HCT116 (cell line): Measurements from ENCODE around the gene POC1A. TPM values are rescaled to one million over a fixed set of nuclear protein-coding genes. Genes with fewer than 3 reads are reported as not detected.
"Not testable (repeated sequence)": the region's sequence is repeated elsewhere in the genome, so short reads cannot be mapped to it uniquely, and the experiment has no call there.

Experiments used
- ATAC-seq: fragments of 200-7000 bp; cut with Tn5 transposase; 2 replicates; pipeline ENCODE4 v1.9.1; 2020; ENCODE audit warnings: mild to moderate bottlenecking, moderate library complexity
- BruUV-seq: library from RNA; stranded (reverse); fragments of 400-500 nt; replicated peaks from 2 replicates; lab custom pipeline; 2021; lab: Mats Ljungman, UMichigan
- CTCF ChIA-PET: fragments of 300-600 bp; sonication (Branson Sonifier 250); formaldehyde crosslinking; loops from one replicate; lab custom pipeline; 2021; ENCODE audit warnings: antibody characterized with exemption; lab: Charles Lee
- POLR2A ChIA-PET: fragments of 300-600, 350-600 bp; sonication (Branson Sonifier 250); formaldehyde crosslinking; loops from one replicate; lab custom pipeline; 2021; ENCODE audit warnings: antibody characterized with exemption; lab: Charles Lee
- RAD21 ChIA-PET, 2 experiments: fragments of 300-600 bp; sonication (Branson Sonifier 250); formaldehyde crosslinking; loops; one replicate each; lab custom pipeline; 2023; ENCODE audit warnings: low total read pairs in 2 of 2; ENCODE audit not compliant: uncharacterized antibody in 2 of 2, unreplicated experiment in 2 of 2, low non-redundant PET in 1 of 2; lab: Charles Lee
- DNase-seq: peaks from one replicate; pipeline ENCODE4 v3.0.0-alpha.2; 2010; ENCODE audit warnings: low read depth, low spot score
- H2AFZ ChIP-seq: fragments of 200-600 bp; shearing (Covaris generic), sonication (generic); 2 replicates; pipeline ENCODE4 v1.6.1; 2017; ENCODE audit warnings: low read depth, mixed run types, mixed read lengths, antibody characterized with exemption, low read length; ENCODE audit not compliant: poor library complexity, severe bottlenecking
- H3K27ac ChIP-seq: 2 replicates; pipeline ENCODE4 v1.5.1; 2012; ENCODE audit warnings: low read depth, low read length
- H3K27me3 ChIP-seq: fragments of 200-600 bp; sonication (generic); 2 replicates; pipeline ENCODE4 v1.6.1; 2016; ENCODE audit warnings: mixed run types, low read length, mixed read lengths; ENCODE audit not compliant: insufficient read depth
- H3K36me3 ChIP-seq, 2 experiments: fragments of 200-500 bp in 1 of 2; fragments of 200-600 bp in 1 of 2; sonication (Bioruptor generic) in 1 of 2; sonication (generic) in 1 of 2; 2 replicates each; pipeline versions ENCODE4 v1.5.1 to v1.6.1; 2014 to 2016; ENCODE audit warnings: low read length in 2 of 2, inconsistent platforms in 1 of 2, mixed read lengths in 1 of 2, mixed run types in 1 of 2; ENCODE audit not compliant: insufficient read depth in 2 of 2, control insufficient read depth in 1 of 2
- H3K4me1 ChIP-seq, 2 experiments: fragments of 200-600 bp in 1 of 2; sonication (generic) in 1 of 2; 2 replicates each; pipeline versions ENCODE4 v1.5.1 to v1.6.1; 2012 to 2017; ENCODE audit warnings: low read length in 2 of 2, inconsistent platforms in 1 of 2, mild to moderate bottlenecking in 1 of 2, mixed read lengths in 1 of 2, mixed run types in 1 of 2, moderate library complexity in 1 of 2; ENCODE audit not compliant: insufficient read depth in 2 of 2, control insufficient read depth in 1 of 2
- H3K4me2 ChIP-seq: fragments of 200-600 bp; sonication (generic); 2 replicates; pipeline ENCODE4 v1.6.1; 2017; ENCODE audit warnings: mixed run types, low read length, mixed read lengths
- H3K4me3 ChIP-seq, 2 experiments: fragments of 200-600 bp in 1 of 2; sonication (generic) in 1 of 2; replicated peaks in 1 of 2; 2 replicates each; pipeline ENCODE4 v1.5.1; 2011 to 2016; ENCODE audit warnings: low read length in 2 of 2, control low read depth in 1 of 2, low read depth in 1 of 2, mild to moderate bottlenecking in 1 of 2, mixed read lengths in 1 of 2, mixed run types in 1 of 2
- H3K79me2 ChIP-seq: fragments of 200-600 bp; sonication (generic); 2 replicates; pipeline ENCODE4 v1.6.1; 2017; ENCODE audit warnings: mild to moderate bottlenecking, mixed run types, low read length, moderate library complexity, mixed read lengths; ENCODE audit not compliant: insufficient read depth
- H3K9ac ChIP-seq: fragments of 200-600 bp; sonication (generic); 2 replicates; pipeline ENCODE4 v1.6.1; 2016; ENCODE audit warnings: low read length, mixed read lengths
- H3K9me2 ChIP-seq: fragments of 200-600 bp; sonication (generic), shearing (Covaris generic); 2 replicates; pipeline ENCODE4 v1.6.1; 2017; ENCODE audit warnings: mixed run types, mild to moderate bottlenecking, moderate library complexity; ENCODE audit not compliant: insufficient read depth
- H3K9me3 ChIP-seq, 2 experiments: fragments of 200-500 bp in 1 of 2; fragments of 200-600 bp in 1 of 2; sonication (Bioruptor generic) in 1 of 2; sonication (generic) in 1 of 2; 2 replicates each; pipeline ENCODE4 v1.6.1; 2014 to 2017; ENCODE audit warnings: low read length in 2 of 2, mixed read lengths in 2 of 2, inconsistent platforms in 1 of 2, low read depth in 1 of 2, mild to moderate bottlenecking in 1 of 2, mixed run types in 1 of 2, moderate library complexity in 1 of 2; ENCODE audit not compliant: control insufficient read depth in 1 of 2, insufficient read depth in 1 of 2
- H4K20me1 ChIP-seq: fragments of 200-600 bp; sonication (generic), shearing (Covaris generic); 2 replicates; pipeline ENCODE4 v1.6.1; 2017; ENCODE audit warnings: mixed run types, mild to moderate bottlenecking, moderate library complexity; ENCODE audit not compliant: insufficient read depth
- ATF3 ChIP-seq: IDR thresholded peaks from 2 replicates; pipeline ENCODE4 v1.6.1; 2012
- CTCF ChIP-seq, 3 experiments: fragments of 200-600 bp in 1 of 3; sonication (generic) in 1 of 3; IDR thresholded peaks in 2 of 3; conservative IDR thresholded peaks in 1 of 3; 2 replicates each; pipeline ENCODE4 v1.5.1; 2012 to 2017; ENCODE audit warnings: low read depth in 2 of 3, low read length in 2 of 3, antibody characterized with exemption in 1 of 3, borderline replicate concordance in 1 of 3, control low read depth in 1 of 3, mild to moderate bottlenecking in 1 of 3, mixed read lengths in 1 of 3, mixed run types in 1 of 3, moderate library complexity in 1 of 3; ENCODE audit not compliant: insufficient read depth in 1 of 3
- EGR1 ChIP-seq: IDR thresholded peaks from 2 replicates; pipeline ENCODE4 v1.6.1; 2012; ENCODE audit warnings: low read depth
- ELF1 ChIP-seq: IDR thresholded peaks from 2 replicates; pipeline ENCODE4 v1.6.1; 2012; ENCODE audit warnings: low read depth, borderline replicate concordance
- EZH2phosphoT487 ChIP-seq: fragments of 200-600 bp; IDR thresholded peaks from 2 replicates; pipeline ENCODE4 v1.6.1; 2018; ENCODE audit warnings: antibody characterized with exemption, borderline replicate concordance
- POLR2A ChIP-seq: IDR thresholded peaks from 2 replicates; pipeline ENCODE4 v1.7.0; 2011; ENCODE audit warnings: borderline replicate concordance; ENCODE audit not compliant: insufficient read depth, insufficient read length; ENCODE audit errors: extremely low read depth
- POLR2AphosphoS5 ChIP-seq: IDR thresholded peaks from 2 replicates; pipeline ENCODE4 v1.6.1; 2011; ENCODE audit warnings: mild to moderate bottlenecking, low read depth, low read length, moderate library complexity
- RAD21 ChIP-seq: IDR thresholded peaks from 2 replicates; pipeline ENCODE4 v1.6.1; 2012; ENCODE audit warnings: low read depth, mild to moderate bottlenecking
- REST ChIP-seq: IDR thresholded peaks from 2 replicates; pipeline ENCODE4 v1.6.1; 2012; ENCODE audit warnings: low read depth
- SRF ChIP-seq: IDR thresholded peaks from 2 replicates; pipeline ENCODE4 v1.6.1; 2012; ENCODE audit warnings: low read depth
- TCF7L2 ChIP-seq: IDR thresholded peaks from 2 replicates; pipeline ENCODE4 v1.7.0; 2011; ENCODE audit warnings: borderline replicate concordance, inconsistent platforms; ENCODE audit not compliant: insufficient read depth, insufficient read length; ENCODE audit errors: extremely low read depth
- YY1 ChIP-seq: IDR thresholded peaks from 2 replicates; pipeline ENCODE4 v1.6.1; 2011; ENCODE audit warnings: low read length, low read depth, moderate library complexity, mild to moderate bottlenecking; ENCODE audit not compliant: insufficient replicate concordance; ENCODE audit errors: extremely low read depth
- intact Hi-C: fragments of 100-400 bp; cut with micrococcal nuclease; formaldehyde crosslinking; loops from 2 replicates; pipeline ENCODE4 v1.10.0; 2022
- total RNA-seq: library from RNA; stranded (reverse); gene quantifications from one replicate; pipeline ENCODE4 v1.2.1, GENCODE V29; 2021; ENCODE audit not compliant: unreplicated experiment
- TF ChIP-seq, protein P1 (sequence below): IDR thresholded peaks from 2 replicates; pipeline ENCODE4 v1.6.1; 2012

The POC1A gene
- total RNA-seq, 1 experiment from 2014 or later: 34.0 TPM

GRCh38 chr3:52178537-52178936, 24.3 kb upstream of the POC1A start:
- Histone ChIP-seq H3K79me2 (no peaks in the 10 kb centered on the region), H3K9me3 (no peaks in the 10 kb centered on the region), H3K4me2 (no peak overlapping the region), H3K9ac (no peak overlapping the region), H2AFZ (no peak overlapping the region), H3K27me3 (no peaks in the 10 kb centered on the region), H4K20me1 (no peaks in the 10 kb centered on the region), H3K4me1 (no peaks in the 10 kb centered on the region), H3K36me3 (no peaks in the 10 kb centered on the region), H3K4me3 (no peak overlapping the region), H3K27ac (no peak overlapping the region), H3K9me2 (no peaks in the 10 kb centered on the region)
- DNase-seq: no peak
- ChIA-PET POLR2A (no interaction called here), RAD21 (no interaction called here), CTCF (no interaction called here)
- ATAC-seq: no peak
- no peak for TF ChIP-seq TCF7L2
- TF ChIP-seq SRF: no peak
- no peak for TF ChIP-seq ELF1
- no peak for TF ChIP-seq YY1
- TF ChIP-seq EZH2phosphoT487: no peak
- TF ChIP-seq POLR2A: no peak
- no peak for TF ChIP-seq CTCF (IDR thresholded peaks at IDR 0.05 in 2 of 3, conservative IDR thresholded peaks at IDR 0.05 in 1 of 3; ENCODE audit: borderline replicate concordance in 1 of 3, insufficient read depth in 1 of 3, low read depth in 2 of 3, low read length in 2 of 3)
- no peak for TF ChIP-seq REST
- no peak for TF ChIP-seq EGR1
- no peak for TF ChIP-seq ATF3
- TF ChIP-seq RAD21: no peak
- no peak for TF ChIP-seq POLR2AphosphoS5
- TF ChIP-seq, protein P1, sequence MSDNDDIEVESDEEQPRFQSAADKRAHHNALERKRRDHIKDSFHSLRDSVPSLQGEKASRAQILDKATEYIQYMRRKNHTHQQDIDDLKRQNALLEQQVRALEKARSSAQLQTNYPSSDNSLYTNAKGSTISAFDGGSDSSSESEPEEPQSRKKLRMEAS: no peak
- BruUV-seq: no TSS peak
- intact Hi-C loops: no loop called here

DNA sequence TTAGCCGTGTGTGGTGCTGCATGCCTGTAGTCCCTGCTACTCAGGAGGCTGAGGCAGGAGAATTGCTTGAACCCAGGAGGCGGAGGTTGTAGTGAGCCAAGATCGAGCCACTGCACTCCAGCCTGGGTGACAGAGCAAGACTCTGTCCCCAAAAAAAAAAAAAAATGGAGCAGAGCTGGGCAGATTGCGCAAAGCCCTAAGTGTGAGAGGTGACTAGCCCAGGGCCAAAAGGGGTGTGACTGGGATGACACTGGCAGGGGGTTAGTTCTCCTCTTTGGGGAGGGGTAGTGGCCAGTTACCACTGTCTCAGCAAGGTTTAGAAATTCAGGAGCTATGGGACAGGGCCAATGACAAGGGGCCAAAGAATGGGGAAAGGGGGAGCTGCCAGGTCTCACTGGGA, 23.9 kb upstream of the POC1A start:
- POLR2A ChIA-PET, DNase-seq, H3K9me2 ChIP-seq, H3K4me2 ChIP-seq, BruUV-seq, H3K9ac ChIP-seq, H3K4me3 ChIP-seq, H3K79me2 ChIP-seq, H3K4me1 ChIP-seq, H3K36me3 ChIP-seq, RAD21 ChIA-PET, H4K20me1 ChIP-seq, H3K27me3 ChIP-seq, CTCF ChIA-PET, intact Hi-C loops, H3K9me3 ChIP-seq, H3K27ac ChIP-seq, H2AFZ ChIP-seq, ATAC-seq: not testable (repeated sequence)
